HEK293 (cell line): ENCODE data around the gene ESR2.

ENCODE experiments used
- CTCF ChIP-seq: fragments of 450-650 bp; formaldehyde crosslinking; IDR thresholded peaks from 2 replicates; pipeline ENCODE4 v1.5.1; 2016; ENCODE audit warnings: missing biosample characterization, missing genetic modification characterization
- PATZ1 ChIP-seq: fragments of 450-650 bp; formaldehyde crosslinking; IDR thresholded peaks from 2 replicates; pipeline ENCODE4 v1.5.1; 2016; ENCODE audit warnings: missing biosample characterization, missing genetic modification characterization
- ZBTB10 ChIP-seq: fragments of 450-650 bp; formaldehyde crosslinking; IDR thresholded peaks from 2 replicates; pipeline ENCODE4 v1.5.1; 2016; ENCODE audit warnings: missing biosample characterization, missing genetic modification characterization
- ZBTB11 ChIP-seq: fragments of 450-650 bp; formaldehyde crosslinking; conservative IDR thresholded peaks from 2 replicates; pipeline ENCODE4 v1.5.1; 2016; ENCODE audit warnings: low read depth, missing biosample characterization, missing genetic modification characterization
- ZNF121 ChIP-seq: fragments of 450-650 bp; formaldehyde crosslinking; IDR thresholded peaks from 2 replicates; pipeline ENCODE4 v1.5.1; 2016; ENCODE audit warnings: missing biosample characterization, missing genetic modification characterization
- ZNF350 ChIP-seq: fragments of 450-650 bp; formaldehyde crosslinking; IDR thresholded peaks from 2 replicates; pipeline ENCODE4 v1.5.0; 2017; ENCODE audit warnings: missing biosample characterization, mild to moderate bottlenecking, missing genetic modification characterization
- ZNF529 ChIP-seq: fragments of 450-650 bp; formaldehyde crosslinking; IDR thresholded peaks from 2 replicates; pipeline ENCODE4 v1.5.1; 2017; ENCODE audit warnings: missing genetic modification characterization, missing biosample characterization; ENCODE audit not compliant: insufficient replicate concordance
- ZNF585B ChIP-seq: fragments of 450-650 bp; formaldehyde crosslinking; IDR thresholded peaks from 2 replicates; pipeline ENCODE4 v1.5.1; 2016; ENCODE audit warnings: missing biosample characterization, missing genetic modification characterization
- ZNF600 ChIP-seq: fragments of 450-650 bp; formaldehyde crosslinking; IDR thresholded peaks from 2 replicates; pipeline ENCODE4 v1.5.1; 2016; ENCODE audit warnings: missing biosample characterization, missing genetic modification characterization
- ZNF658 ChIP-seq: fragments of 450-650 bp; formaldehyde crosslinking; IDR thresholded peaks from 2 replicates; pipeline ENCODE4; 2016; ENCODE audit warnings: missing biosample characterization, missing genetic modification characterization
- ZNF707 ChIP-seq: fragments of 450-650 bp; formaldehyde crosslinking; IDR thresholded peaks from 2 replicates; pipeline ENCODE4 v1.5.1; 2016; ENCODE audit warnings: missing biosample characterization, missing genetic modification characterization

- TF ChIP-seq ZNF658 (tag by site-specific recombination) (no peak), ZNF529 (tag by site-specific recombination) (no peak), ZBTB11 (no peak), ZNF707 (tag by site-specific recombination) (no peak), CTCF (tag by site-specific recombination) (no peak), ZNF121 (tag by site-specific recombination) (no peak), ZNF350 (tag by site-specific recombination) (no peak), ZNF585B (tag by site-specific recombination) (no peak), ZBTB10 (tag by site-specific recombination) (no peak), PATZ1 (tag by site-specific recombination) (no peak), ZNF600 (tag by site-specific recombination) (no peak)
These were observed 75.6 kb downstream of the ESR2 start for GRCh38 chr14:64218344-64219240.
